ENCODE results near the gene VTI1A.

- no peak for TF ChIP-seq CTCF (conservative IDR thresholded peaks at IDR 0.05 in 1 of 2, IDR thresholded peaks at IDR 0.05 in 1 of 2; ENCODE audit: extremely low read depth in 1 of 2, insufficient read depth in 1 of 2, low read depth in 1 of 2, low read length in 2 of 2)
- no peak for TF ChIP-seq EZH2 (IDR thresholded peaks at IDR 0.05; ENCODE audit: borderline replicate concordance, low read length)
These were observed 167.1 kb downstream of the VTI1A start for GRCh38 chr10:112614072-112614471.
